Measurements from ENCODE around the gene OVAAL. TPM values are rescaled to one million over a fixed set of nuclear protein-coding genes. Genes with fewer than 3 reads are reported as not detected.

Gene OVAAL
- total and polyA plus RNA-seq, 2 donors (not counting 3 experiments of a cell fraction or from before 2014, with no cell fraction given) = 0.04 TPM; not detected in 1

- H4K20me1 ChIP-seq (replicated peaks; ENCODE audit: control insufficient read depth, extremely low read depth, insufficient read depth, low read length) = no peaks in the 10 kb centered on the region
- H3K4me1 ChIP-seq (ENCODE audit: control insufficient read depth, extremely low read depth, insufficient read depth, low read length) = peaks cover under 1% of the 10 kb centered on the region
- H2AFZ ChIP-seq (ENCODE audit: low read depth, low read length) = no peak overlapping the region
- no peak overlapping the region for H3K4me3 ChIP-seq (replicated peaks in 1 of 3; ENCODE audit: insufficient read depth in 1 of 3, low read depth in 1 of 3, low read length in 3 of 3)
- H3K27ac ChIP-seq (ENCODE audit: insufficient read depth, low read depth, low read length) = no peak overlapping the region
- CTCF ChIA-PET = interaction anchor here (0.6 to 1.3 kb wide), 4 partner anchors 18 to 302 kb away, joined by 3 read pairs; no protein-coding TSS in a partner anchor
- FAIRE-seq (no peak), DNase-seq (ENCODE audit: low read depth, low spot score) (no peak)
- no peak overlapping the region for H3K4me2 ChIP-seq (ENCODE audit: insufficient read depth, low read length)
- peaks cover 0 to 7% of the 10 kb centered on the region in 2 experiments for H3K27me3 ChIP-seq (ENCODE audit: control insufficient read depth in 2 of 2, insufficient read depth in 2 of 2, low read length in 2 of 2)
- no TSS peak for BruUV-seq (replicated peaks)
- TF ChIP-seq MYC (IDR thresholded peaks at IDR 0.05; ENCODE audit: low read depth, low read length) = no peak
- TF ChIP-seq JUN (IDR thresholded peaks at IDR 0.05; ENCODE audit: borderline replicate concordance, insufficient read depth, insufficient read length, low read depth) = no peak
- no peak for TF ChIP-seq POLR2A (IDR thresholded peaks at IDR 0.05; ENCODE audit: low read depth, low read length)
- no peak for TF ChIP-seq EZH2 (IDR thresholded peaks at IDR 0.05; ENCODE audit: borderline replicate concordance, low read depth, low read length, severe bottlenecking)
- no peak for TF ChIP-seq GATA2 (IDR thresholded peaks at IDR 0.05; ENCODE audit: insufficient read depth, insufficient read length, low read depth, low read length)
- no peak for TF ChIP-seq MAX (IDR thresholded peaks at IDR 0.05; ENCODE audit: insufficient read depth, insufficient read length)
- no peak for TF ChIP-seq FOS (IDR thresholded peaks at IDR 0.05; ENCODE audit: borderline replicate concordance, insufficient read depth, low read length)
- no peaks in the 10 kb centered on the region for H3K9me3 ChIP-seq (replicated peaks; ENCODE audit: control insufficient read depth, insufficient read depth, low read length)
- POLR2A ChIA-PET = no interaction called here
- H3K9me1 ChIP-seq (replicated peaks; ENCODE audit: control insufficient read depth, extremely low read depth, insufficient read depth, low read length) = no peaks in the 10 kb centered on the region
- no peaks in the 10 kb centered on the region for H3K36me3 ChIP-seq (ENCODE audit: control insufficient read depth in 2 of 2, extremely low read depth in 1 of 2, insufficient read depth in 2 of 2, low read length in 2 of 2)
- H3K9ac ChIP-seq (replicated peaks; ENCODE audit: extremely low read depth, insufficient read depth, low read length) = no peak overlapping the region
- no peaks in the 10 kb centered on the region for H3K79me2 ChIP-seq (ENCODE audit: control insufficient read depth, insufficient read depth, low read length)
- intact Hi-C loops (cut with micrococcal nuclease) (no loop called here), dilution Hi-C loops (cut with MboI; ENCODE audit: extremely low pct_ligation_motif_present, low sequenced_read_pairs) (no loop called here)
Observed at GRCh38 chr1:180560200-180560867, 1.6 kb downstream of the OVAAL start.
